DMS79 treated with DMSO at 0.1 percent for 48 hours (cell line): ENCODE data around the gene CHPF.

Source experiments
- DNase-seq: peaks from one replicate; lab custom pipeline; 2025; lab: John Stamatoyannopoulos, UW

CHPF gene, protein sequence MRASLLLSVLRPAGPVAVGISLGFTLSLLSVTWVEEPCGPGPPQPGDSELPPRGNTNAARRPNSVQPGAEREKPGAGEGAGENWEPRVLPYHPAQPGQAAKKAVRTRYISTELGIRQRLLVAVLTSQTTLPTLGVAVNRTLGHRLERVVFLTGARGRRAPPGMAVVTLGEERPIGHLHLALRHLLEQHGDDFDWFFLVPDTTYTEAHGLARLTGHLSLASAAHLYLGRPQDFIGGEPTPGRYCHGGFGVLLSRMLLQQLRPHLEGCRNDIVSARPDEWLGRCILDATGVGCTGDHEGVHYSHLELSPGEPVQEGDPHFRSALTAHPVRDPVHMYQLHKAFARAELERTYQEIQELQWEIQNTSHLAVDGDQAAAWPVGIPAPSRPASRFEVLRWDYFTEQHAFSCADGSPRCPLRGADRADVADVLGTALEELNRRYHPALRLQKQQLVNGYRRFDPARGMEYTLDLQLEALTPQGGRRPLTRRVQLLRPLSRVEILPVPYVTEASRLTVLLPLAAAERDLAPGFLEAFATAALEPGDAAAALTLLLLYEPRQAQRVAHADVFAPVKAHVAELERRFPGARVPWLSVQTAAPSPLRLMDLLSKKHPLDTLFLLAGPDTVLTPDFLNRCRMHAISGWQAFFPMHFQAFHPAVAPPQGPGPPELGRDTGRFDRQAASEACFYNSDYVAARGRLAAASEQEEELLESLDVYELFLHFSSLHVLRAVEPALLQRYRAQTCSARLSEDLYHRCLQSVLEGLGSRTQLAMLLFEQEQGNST

GRCh38 chr2:219543596-219544358 is at the start of gene CHPF, which contains the start of gene TMEM198:
CHPF (minus strand) TSS chr2:219543809; CDS start chr2:219543538, 271 bp downstream.
TMEM198 (plus strand) TSS chr2:219544028; CDS start chr2:219544728, 700 bp downstream.
- peak; percentile 90 for DNase-seq

GRCh38 chr2:219593154-219593553 is 49.5 kb upstream of the CHPF start:
- no peak for DNase-seq

DNA sequence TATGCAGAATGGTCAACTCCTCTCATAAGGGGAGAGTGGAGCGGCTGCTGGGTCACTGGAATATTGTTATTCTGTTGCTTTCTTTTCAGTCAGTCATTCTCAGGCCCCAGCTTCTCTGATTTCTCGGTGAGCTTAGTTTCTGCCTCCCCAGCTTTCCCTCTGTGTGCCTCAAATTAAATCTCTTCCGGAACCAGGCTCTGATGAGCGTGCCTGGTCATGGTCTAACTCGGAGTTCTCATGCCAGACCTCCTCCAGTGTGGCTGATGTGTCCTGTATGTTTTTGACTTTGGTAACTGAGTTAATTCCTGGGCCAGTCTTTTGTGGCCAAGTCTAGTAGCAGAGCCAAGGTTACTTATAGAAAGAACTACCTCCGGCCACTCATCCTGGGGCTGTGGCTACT is 49.1 kb upstream of the CHPF start:
- DNase-seq: no peak

GRCh38 chr2:219591091-219591490 is 47.5 kb upstream of the CHPF start:
- no peak for DNase-seq

GRCh38 chr2:219581346-219581745 is 37.7 kb upstream of the CHPF start:
- peak; percentile 8 for DNase-seq

DNA sequence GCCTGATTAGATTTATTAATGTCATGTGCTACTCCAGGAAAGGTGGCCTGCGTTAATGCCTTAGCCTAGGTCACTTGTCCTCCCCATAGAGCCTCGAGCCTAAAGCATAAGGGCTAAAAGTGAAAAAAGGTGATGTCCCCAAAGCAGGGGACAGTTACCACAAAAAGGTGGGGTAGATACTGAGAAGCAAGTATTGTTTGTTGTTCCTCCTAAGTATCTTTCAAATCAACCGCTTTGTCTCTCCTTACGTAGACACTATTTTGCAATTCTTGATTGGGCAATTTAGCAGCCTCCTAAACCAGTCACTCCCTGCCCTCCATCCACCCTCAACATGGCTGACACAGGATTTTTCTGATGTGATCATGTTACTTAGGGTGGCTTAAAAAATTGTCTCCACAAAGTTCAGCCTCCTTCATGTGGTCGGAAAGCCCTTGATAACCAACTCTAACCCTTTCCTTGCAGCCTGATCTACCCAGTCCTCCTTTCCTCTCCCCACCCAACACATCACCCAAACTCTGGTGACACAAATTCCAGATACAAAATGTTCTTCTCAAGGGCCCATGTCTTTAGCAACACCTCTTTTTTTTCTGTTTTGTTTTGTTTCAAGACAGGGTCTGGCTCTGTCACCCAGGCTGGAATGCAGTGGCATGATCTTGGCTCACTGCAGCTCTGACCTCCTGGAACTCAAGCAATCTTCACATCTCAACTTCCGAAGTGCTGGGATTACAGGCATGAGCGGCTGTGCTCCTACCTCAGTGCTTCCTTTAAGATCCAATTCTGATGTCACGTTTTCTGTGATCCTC is 35.4 kb upstream of the CHPF start:
- DNase-seq: no peak

DNA sequence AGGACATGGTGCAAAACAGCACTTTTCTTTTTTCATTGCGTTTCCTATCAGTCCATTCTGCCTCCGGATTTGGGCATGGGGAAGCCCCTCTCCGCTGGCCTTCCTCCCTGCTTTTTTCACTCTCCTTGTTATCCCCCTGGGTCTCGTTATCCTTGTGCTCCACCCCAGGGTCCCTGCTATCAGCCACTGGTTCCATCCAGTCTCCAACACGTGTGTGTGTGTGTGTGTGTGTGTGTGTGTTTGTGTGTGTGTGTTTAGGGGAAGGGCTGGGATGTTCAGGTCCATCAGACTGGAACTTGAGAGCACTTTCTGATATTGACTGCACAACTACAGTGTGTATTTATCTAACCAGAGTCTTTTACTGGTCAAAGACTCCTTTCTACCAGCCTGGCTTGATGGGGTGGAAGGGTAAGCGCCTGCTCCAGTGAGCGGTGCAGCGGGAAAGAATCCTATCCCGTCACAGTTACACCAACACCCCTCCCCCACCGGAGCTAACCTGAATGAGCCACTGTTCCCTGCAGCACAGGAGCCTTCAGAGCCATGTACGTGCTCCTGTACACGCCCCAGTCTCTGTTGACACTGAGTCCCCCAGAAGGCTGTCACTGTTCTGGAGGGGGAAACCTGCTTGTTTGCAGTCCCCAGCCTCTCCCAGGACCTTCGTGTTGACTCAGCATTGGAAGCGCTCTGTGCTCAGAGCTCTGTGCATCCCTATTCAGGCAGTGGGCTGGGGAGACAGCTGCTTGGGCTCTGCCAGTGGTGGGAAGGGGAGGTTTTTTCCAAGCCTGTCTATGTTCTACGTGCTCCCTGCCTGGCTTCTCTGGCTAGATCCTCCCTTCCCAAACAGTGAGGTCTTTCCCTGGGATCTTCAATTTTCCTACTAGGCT is 33.1 kb upstream of the CHPF start:
- peak; percentile 77 for DNase-seq

- DNase-seq: no peak
Measured at GRCh38 chr2:219575566-219576504, 32.2 kb upstream of the CHPF start.

DNA sequence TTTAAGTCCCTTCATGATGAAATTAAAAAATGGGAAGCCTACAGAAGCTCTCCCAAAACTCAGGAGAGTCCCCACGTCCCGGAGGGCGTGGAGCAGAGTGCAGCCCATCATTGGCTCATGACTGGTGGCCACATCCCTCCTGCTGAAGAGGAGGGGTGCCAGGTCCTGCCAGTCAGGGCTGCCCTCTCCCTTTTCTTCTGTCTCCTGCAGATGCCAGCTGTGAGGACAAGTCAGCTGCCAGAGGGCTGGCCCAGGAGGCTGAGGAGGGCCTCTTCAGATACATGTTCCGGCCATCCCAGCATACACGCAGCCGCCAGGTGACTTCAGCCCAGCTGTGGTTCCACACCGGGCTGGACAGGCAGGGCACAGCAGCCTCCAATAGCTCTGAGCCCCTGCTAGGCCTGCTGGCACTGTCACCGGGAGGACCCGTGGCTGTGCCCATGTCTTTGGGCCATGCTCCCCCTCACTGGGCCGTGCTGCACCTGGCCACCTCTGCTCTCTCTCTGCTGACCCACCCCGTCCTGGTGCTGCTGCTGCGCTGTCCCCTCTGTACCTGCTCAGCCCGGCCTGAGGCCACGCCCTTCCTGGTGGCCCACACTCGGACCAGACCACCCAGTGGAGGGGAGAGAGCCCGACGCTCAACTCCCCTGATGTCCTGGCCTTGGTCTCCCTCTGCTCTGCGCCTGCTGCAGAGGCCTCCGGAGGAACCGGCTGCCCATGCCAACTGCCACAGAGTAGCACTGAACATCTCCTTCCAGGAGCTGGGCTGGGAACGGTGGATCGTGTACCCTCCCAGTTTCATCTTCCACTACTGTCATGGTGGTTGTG is 31.1 kb upstream of the CHPF start:
- DNase-seq: peak; percentile 88

GRCh38 chr2:219573166-219573565 is 29.6 kb upstream of the CHPF start:
- DNase-seq: peak; percentile 42

GRCh38 chr2:219572237-219573001 is 28.8 kb upstream of the CHPF start, which contains the start of gene INHA:
INHA (plus strand) TSS chr2:219572310; CDS start chr2:219572375, 65 bp downstream.
- DNase-seq: no peak

DNA sequence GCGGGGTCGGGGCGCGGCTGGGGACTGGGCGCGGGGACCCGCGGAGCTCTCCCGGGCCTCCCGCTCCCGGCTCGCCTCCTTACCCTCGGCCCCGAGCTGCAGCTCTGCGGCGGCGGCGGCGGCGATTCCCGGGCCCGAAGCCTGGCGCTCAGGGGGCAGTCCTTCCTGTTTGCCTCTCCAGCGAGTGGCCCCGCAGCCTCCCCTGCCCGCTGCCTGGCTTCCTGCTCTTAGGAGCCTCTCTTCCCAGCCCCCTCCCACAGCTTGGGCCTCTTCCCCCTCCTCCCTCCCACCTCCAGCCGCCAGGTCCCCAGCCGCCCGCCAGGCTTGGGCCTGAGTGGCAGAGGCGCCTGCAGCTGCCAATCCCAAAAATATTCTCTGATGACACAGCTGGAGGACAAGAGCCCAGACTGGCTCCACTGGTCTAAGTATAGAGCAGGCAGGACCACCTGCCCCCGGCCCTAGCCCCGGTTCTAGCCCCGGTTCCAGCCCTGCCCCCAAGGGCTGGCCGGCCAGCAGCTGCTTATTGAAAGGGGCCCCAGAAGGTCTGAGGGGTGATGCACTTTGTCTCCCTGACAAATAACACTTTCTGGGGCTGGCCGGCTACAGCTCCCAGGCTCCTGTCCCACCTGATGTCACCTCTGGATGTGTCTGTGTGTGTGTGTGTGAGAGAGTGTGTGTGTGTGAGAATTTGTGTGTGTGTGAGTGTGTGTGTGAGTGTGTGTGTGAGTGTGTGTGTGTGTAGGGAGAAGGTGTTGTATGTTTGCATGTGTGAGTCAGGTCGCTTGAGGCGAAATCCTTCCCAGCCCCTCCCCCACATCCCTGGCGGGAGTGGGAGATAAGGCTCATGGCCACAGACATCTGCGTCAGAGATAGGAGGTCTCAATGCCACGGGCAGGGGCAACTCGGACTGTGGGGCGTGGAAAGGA is 28.0 kb upstream of the CHPF start, which contains the start of gene OBSL1:
Gene OBSL1 (minus strand): TSS at position 229 of the 926 bp plus-strand sequence. CDS start 307 bp downstream, outside the sequence.
- peak; percentile 76 for DNase-seq

- peak; percentile 3 for DNase-seq
Measured at GRCh38 chr2:219570924-219571310, 27.3 kb upstream of the CHPF start.

DNA sequence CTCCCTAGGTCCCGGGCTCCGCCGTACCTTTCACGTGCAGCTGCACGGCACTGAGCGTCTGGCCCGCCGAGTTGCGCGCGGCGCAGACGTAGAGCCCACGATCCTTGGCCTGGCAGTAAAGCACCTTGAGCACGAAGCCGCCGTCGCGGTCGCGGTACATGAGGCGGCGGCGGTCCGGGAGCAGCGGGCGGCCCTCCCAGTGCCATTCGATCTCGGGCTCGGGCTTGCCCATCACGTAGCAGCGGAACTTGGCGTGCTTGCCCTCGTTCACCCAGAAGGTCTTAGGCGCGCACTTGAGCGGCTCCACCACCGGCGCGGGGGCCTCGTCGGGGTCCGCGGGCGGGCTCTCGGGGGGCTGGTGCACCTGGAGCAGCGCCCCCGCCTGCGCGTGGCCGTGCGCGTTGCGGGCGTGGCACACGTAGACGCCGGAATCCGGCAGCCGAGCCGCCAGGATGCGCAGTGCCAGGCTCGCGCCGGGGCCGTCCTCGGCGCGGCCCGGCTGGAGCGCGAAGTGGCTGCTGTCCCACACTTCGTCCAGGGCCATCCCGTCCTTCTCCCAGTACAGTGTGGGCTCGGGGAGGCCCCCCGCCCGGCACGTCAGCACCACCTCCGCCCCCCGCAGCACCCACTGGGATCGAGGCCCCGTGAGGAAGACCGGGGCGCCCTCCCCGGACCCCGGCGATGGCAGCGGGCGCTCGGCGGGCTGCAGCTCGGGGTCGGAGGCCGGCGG is 26.8 kb upstream of the CHPF start:
- DNase-seq: peak; percentile 31

- peak; percentile 18 for DNase-seq
Measured at GRCh38 chr2:219569635-219570034, 26.0 kb upstream of the CHPF start.

DNA sequence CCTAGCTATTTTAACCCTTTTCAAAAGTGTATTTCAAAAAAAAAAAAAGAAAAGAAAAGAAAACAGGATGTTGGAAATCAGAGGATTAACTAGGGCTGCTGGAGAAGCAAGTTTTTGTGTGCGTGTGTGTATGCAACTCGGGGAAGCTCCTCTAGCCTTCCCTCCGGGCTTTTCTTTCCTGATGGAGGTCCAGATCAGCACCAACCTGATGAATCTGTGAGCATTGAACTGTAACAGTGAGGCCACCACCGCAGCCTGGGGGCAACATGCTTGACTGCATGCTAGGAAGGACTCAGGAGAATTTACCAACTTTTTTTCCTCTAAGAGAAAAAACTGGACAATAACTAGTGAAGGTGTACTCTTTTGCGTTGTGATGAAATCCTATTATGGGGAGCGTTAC is 25.4 kb upstream of the CHPF start:
- DNase-seq: no peak
